ENCODE data around the gene NFU1.
"Not testable (repeated sequence)": the region's sequence is repeated elsewhere in the genome, so short reads cannot be mapped to it uniquely, and the experiment has no call there.

NFU1 gene

DNA sequence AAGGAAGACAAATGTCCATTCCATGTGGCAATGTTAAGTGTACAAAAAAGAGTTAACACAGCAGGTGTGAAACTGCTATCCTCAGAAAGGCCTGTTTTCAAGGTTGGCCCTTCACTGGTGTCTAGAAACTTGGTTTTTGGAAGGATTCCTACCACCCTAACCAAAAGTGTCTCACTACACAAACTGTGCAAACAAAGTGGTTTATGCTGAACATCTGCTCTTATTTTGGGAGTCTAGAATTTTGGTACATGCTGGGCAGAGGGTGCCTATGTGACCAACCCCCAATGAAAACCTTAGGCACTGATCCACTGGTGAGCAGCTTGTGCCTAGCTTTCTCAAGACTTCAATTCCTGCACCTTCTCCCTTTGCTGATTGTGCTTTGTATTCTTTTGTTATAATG lies 64.5 kb downstream of the NFU1 start:
- DNase-seq (ENCODE audit: extremely low read depth, insufficient read length) = no peak
- peaks cover 10% of the 10 kb centered on the region for H3K36me3 ChIP-seq (ENCODE audit: control insufficient read depth, insufficient read depth, low read length)

DNA sequence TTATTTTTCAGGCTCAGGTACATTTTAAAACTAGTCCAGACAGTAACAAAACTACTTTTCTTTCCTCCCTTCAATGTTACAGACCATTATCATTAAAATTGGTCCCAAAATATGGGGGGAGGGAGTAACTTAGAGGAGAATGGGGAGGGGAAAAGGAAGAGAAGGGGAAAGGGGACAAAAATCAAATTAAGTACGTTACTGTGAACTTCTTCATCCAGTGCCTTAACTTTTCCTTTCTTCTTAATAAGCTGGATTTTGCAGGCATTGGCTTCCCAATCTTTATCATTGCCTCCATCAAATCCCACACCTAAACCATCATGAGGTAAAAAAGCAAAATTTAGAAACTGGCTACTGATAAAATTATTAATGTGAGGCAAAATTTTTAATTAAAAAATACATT lies 67.4 kb downstream of the NFU1 start:
- TF ChIP-seq, protein P1, sequence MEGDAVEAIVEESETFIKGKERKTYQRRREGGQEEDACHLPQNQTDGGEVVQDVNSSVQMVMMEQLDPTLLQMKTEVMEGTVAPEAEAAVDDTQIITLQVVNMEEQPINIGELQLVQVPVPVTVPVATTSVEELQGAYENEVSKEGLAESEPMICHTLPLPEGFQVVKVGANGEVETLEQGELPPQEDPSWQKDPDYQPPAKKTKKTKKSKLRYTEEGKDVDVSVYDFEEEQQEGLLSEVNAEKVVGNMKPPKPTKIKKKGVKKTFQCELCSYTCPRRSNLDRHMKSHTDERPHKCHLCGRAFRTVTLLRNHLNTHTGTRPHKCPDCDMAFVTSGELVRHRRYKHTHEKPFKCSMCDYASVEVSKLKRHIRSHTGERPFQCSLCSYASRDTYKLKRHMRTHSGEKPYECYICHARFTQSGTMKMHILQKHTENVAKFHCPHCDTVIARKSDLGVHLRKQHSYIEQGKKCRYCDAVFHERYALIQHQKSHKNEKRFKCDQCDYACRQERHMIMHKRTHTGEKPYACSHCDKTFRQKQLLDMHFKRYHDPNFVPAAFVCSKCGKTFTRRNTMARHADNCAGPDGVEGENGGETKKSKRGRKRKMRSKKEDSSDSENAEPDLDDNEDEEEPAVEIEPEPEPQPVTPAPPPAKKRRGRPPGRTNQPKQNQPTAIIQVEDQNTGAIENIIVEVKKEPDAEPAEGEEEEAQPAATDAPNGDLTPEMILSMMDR (IDR thresholded peaks at IDR 0.05; ENCODE audit: insufficient read depth, low read length, poor library complexity, severe bottlenecking) = no peak
- H3K27me3 ChIP-seq (replicated peaks; ENCODE audit: control insufficient read depth, insufficient read depth, low read length) = no peaks in the 10 kb centered on the region
- no peak for DNase-seq (ENCODE audit: extremely low read depth, insufficient read length)
- H3K36me3 ChIP-seq (ENCODE audit: control insufficient read depth, insufficient read depth, low read length) = peaks cover 10% of the 10 kb centered on the region
- H3K4me3 ChIP-seq (replicated peaks; ENCODE audit: low read depth, low read length) = no peak overlapping the region

More for the DNA sequence above, 64.5 kb downstream of the NFU1 start:
- TF ChIP-seq, protein P1 (IDR thresholded peaks at IDR 0.05; ENCODE audit: insufficient read depth, low read length, poor library complexity, severe bottlenecking) = no peak
- H3K27me3 ChIP-seq (replicated peaks; ENCODE audit: control insufficient read depth, insufficient read depth, low read length) = no peaks in the 10 kb centered on the region
- no peak overlapping the region for H3K4me3 ChIP-seq (replicated peaks; ENCODE audit: low read depth, low read length)

GRCh38 chr2:69368588-69368987 lies 68.6 kb downstream of the NFU1 start:
- Histone ChIP-seq H3K36me3 (ENCODE audit: control insufficient read depth, insufficient read depth, low read length) (peaks cover 10% of the 10 kb centered on the region), H3K27me3 (replicated peaks; ENCODE audit: control insufficient read depth, insufficient read depth, low read length) (no peaks in the 10 kb centered on the region), H3K4me3 (replicated peaks; ENCODE audit: low read depth, low read length) (no peak overlapping the region)
- TF ChIP-seq, protein P1 (IDR thresholded peaks at IDR 0.05; ENCODE audit: insufficient read depth, low read length, poor library complexity, severe bottlenecking) = no peak
- no peak for DNase-seq (ENCODE audit: extremely low read depth, insufficient read length)

DNA sequence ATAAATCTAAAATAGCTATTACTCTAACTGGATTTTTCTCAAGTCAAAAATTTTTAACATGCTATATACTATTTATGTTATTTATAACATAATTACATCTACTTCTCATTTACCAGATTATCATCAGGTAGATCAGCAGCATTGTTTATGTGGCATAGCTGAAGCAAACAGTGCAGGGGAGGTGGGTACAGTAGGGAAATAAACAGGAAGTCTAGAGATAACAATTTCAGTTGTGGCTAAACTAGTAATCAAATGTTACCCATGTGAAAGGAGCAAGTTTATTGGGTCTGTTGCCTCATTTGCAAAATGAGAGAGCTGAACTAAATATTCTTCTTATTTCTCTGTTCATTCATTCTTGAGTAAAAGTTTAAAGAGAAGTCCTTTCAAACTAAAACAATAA lies 77.9 kb downstream of the NFU1 start:
- TF ChIP-seq, protein P1 (IDR thresholded peaks at IDR 0.05; ENCODE audit: insufficient read depth, low read length, poor library complexity, severe bottlenecking) = no peak
- no peak for DNase-seq (ENCODE audit: extremely low read depth, insufficient read length)
- Histone ChIP-seq H3K36me3 (ENCODE audit: control insufficient read depth, insufficient read depth, low read length) (peaks cover 15% of the 10 kb centered on the region), H3K27me3 (replicated peaks; ENCODE audit: control insufficient read depth, insufficient read depth, low read length) (no peaks in the 10 kb centered on the region), H3K4me3 (replicated peaks; ENCODE audit: low read depth, low read length) (no peak overlapping the region)

- DNase-seq (ENCODE audit: extremely low read depth, insufficient read length) = no peak
- TF ChIP-seq, protein P1 (IDR thresholded peaks at IDR 0.05; ENCODE audit: insufficient read depth, low read length, poor library complexity, severe bottlenecking) = no peak
- peaks cover 15% of the 10 kb centered on the region for H3K36me3 ChIP-seq (ENCODE audit: control insufficient read depth, insufficient read depth, low read length)
- H3K4me3 ChIP-seq (replicated peaks; ENCODE audit: low read depth, low read length) = no peak overlapping the region
- H3K27me3 ChIP-seq (replicated peaks; ENCODE audit: control insufficient read depth, insufficient read depth, low read length) = no peaks in the 10 kb centered on the region
These were observed 78.3 kb downstream of the NFU1 start for GRCh38 chr2:69358914-69359313.

DNA sequence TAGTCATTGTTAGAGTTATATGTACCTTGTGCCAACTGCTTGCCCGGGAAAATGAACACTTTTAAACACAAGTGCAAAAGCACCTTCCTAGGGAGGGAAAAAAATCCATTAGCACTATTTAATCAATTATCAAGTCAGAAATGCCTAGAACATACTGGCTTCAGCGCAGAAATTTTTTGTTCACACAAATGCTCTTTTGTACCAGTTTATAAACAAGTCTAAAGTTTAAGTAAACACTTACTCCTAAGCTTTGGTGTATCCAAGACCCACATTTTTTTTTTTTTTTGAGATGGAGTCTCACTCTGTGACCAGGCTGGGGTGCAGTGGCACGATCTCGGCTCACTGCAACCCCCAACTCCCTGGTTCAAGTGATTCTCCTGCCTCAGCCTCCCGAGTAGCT lies 80.8 kb downstream of the NFU1 start:
- H3K27me3 ChIP-seq (replicated peaks; ENCODE audit: control insufficient read depth, insufficient read depth, low read length) = no peaks in the 10 kb centered on the region
- no peak for DNase-seq (ENCODE audit: extremely low read depth, insufficient read length)
- H3K4me3 ChIP-seq (replicated peaks; ENCODE audit: low read depth, low read length) = no peak overlapping the region
- TF ChIP-seq, protein P1 (IDR thresholded peaks at IDR 0.05; ENCODE audit: insufficient read depth, low read length, poor library complexity, severe bottlenecking) = no peak
- H3K36me3 ChIP-seq (ENCODE audit: control insufficient read depth, insufficient read depth, low read length) = peaks cover 9% of the 10 kb centered on the region

GRCh38 chr2:69354976-69355375 lies 82.3 kb downstream of the NFU1 start:
- H3K27me3 ChIP-seq (replicated peaks; ENCODE audit: control insufficient read depth, insufficient read depth, low read length); DNase-seq (ENCODE audit: extremely low read depth, insufficient read length); H3K4me3 ChIP-seq (replicated peaks; ENCODE audit: low read depth, low read length); H3K36me3 ChIP-seq (ENCODE audit: control insufficient read depth, insufficient read depth, low read length): not testable (repeated sequence)
